IPS-18c (cell line): ENCODE data around the gene PLCH2.

Experiments used
- H3K4me3 ChIP-seq: 2 replicates; pipeline ENCODE4 v1.7.0; 2013; ENCODE audit warnings: low read depth, mild to moderate bottlenecking, low read length, moderate library complexity; ENCODE audit not compliant: insufficient read depth
- H3K9me3 ChIP-seq: one replicate; pipeline ENCODE4 v1.6.1; 2013; ENCODE audit warnings: mild to moderate bottlenecking, low read length, moderate library complexity; ENCODE audit not compliant: control insufficient read depth, insufficient read depth

The PLCH2 gene, protein sequence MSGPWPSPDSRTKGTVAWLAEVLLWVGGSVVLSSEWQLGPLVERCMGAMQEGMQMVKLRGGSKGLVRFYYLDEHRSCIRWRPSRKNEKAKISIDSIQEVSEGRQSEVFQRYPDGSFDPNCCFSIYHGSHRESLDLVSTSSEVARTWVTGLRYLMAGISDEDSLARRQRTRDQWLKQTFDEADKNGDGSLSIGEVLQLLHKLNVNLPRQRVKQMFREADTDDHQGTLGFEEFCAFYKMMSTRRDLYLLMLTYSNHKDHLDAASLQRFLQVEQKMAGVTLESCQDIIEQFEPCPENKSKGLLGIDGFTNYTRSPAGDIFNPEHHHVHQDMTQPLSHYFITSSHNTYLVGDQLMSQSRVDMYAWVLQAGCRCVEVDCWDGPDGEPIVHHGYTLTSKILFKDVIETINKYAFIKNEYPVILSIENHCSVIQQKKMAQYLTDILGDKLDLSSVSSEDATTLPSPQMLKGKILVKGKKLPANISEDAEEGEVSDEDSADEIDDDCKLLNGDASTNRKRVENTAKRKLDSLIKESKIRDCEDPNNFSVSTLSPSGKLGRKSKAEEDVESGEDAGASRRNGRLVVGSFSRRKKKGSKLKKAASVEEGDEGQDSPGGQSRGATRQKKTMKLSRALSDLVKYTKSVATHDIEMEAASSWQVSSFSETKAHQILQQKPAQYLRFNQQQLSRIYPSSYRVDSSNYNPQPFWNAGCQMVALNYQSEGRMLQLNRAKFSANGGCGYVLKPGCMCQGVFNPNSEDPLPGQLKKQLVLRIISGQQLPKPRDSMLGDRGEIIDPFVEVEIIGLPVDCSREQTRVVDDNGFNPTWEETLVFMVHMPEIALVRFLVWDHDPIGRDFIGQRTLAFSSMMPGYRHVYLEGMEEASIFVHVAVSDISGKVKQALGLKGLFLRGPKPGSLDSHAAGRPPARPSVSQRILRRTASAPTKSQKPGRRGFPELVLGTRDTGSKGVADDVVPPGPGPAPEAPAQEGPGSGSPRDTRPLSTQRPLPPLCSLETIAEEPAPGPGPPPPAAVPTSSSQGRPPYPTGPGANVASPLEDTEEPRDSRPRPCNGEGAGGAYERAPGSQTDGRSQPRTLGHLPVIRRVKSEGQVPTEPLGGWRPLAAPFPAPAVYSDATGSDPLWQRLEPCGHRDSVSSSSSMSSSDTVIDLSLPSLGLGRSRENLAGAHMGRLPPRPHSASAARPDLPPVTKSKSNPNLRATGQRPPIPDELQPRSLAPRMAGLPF (N-terminal part only)

DNA sequence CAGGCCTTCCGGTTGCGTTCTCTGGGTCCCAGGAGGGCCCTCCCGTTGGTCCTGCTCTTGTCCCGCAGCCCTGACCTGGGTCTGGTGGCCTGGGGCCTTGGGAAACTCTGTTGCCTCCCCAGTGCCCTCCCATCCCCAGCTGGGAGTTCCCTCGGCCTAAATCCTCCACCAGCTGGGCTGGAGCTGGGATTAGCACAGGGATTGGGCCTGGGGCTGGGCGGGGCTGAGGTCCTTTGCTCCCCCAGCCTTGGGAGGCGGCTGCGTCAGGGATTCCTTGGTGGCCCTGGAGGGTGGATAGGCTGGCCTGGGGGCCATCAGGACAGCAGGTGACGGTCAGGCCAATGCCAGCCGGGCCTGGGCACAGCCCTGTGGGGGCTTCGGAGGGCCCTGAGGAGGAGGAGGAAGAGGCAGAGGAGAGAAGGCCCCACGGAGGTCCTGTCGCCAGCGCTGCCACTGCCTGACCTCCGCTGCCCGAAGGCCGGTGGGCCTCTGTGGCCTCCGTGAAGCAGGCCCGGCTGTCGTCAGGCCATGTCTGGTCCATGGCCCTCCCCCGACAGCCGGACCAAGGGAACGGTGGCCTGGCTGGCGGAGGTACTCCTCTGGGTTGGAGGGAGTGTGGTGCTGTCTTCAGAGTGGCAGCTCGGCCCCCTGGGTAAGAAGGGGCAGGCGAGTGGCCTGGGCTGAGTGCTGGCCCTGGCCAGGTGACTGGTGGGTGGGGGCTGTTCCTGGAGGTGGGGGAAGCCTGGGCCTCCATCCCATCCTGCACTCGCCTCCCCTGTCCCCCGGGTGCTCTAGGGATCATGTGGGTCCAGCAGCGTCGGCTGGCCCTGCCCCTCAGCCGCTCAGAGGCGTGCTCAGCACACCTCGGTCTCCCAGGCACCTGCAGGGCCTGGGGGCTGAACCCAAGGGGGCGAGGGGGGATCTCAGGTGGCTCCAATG lies at the start of gene PLCH2:
TSS of gene PLCH2 (plus strand) at position 229 of the 939 bp plus-strand sequence. CDS start at position 529, 300 bp downstream.
- Histone ChIP-seq H3K9me3 (no peaks in the 10 kb centered on the region), H3K4me3 (no peak within 1 kb of the TSS)

DNA sequence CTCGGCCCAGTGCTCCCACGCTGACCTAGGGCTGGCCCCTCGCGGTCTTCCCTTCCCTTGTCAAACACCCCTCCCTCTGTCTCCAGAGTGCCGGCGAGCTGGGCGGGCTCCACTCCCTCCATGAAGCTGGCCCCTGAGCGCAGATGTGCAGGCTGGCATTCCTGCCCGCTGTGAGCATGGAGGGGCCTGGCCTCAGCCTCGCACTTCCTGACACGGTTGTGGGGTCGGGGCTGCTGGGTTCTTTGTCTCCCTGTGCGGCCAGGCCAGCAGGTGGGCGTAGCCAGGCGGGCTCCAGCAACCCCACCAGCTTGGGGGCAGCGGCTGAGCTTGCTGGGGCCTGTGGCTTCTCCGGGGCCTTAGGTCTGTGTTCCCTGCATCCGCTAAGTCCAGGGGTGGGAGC lies 49.5 kb upstream of the PLCH2 start:
- Histone ChIP-seq H3K4me3 (no peak overlapping the region), H3K9me3 (no peaks in the 10 kb centered on the region)

DNA sequence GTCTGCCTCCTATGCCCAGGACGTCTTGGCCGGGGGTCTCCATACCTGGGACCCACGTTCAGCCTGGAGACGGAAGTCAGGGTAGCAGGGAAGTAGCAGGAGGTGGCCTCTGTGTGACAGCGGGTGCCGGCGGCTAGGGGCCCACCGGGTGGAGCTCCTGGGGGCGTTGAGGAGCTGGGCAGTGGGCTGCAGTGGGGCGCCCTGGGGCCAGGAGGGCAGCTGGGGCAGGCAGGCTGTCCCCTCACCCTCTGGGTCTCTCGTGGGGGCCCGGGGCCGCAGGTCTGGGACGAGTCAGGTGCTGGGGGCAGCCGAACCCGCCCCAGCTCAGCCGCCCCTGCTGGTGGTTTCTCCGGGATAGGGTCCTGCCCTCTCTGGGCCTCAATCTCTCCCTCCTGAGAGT lies 49.0 kb upstream of the PLCH2 start:
- no peak overlapping the region for H3K4me3 ChIP-seq
- H3K9me3 ChIP-seq, result no peaks in the 10 kb centered on the region

DNA sequence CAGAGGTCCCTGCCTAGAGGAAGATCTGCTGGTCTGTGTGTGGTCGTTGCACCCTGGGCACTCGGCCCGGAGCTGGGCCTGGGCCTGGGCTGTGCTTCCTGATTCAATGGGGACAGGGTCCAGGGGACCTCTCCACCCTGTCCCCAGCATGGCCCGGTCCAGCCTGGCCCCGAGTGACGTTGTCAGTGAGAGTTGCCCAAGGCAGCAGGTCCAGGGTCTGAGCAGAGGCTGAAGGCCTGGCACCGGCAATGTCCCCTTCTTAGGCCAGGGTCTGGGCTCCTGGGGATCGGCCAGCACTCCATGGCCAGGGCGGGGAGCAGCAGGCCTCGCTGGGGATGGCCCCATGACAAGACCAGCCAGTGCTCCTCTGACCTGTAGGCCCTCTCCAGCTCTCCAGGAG lies 48.1 kb upstream of the PLCH2 start:
- Histone ChIP-seq H3K9me3 (no peaks in the 10 kb centered on the region), H3K4me3 (no peak overlapping the region)

DNA sequence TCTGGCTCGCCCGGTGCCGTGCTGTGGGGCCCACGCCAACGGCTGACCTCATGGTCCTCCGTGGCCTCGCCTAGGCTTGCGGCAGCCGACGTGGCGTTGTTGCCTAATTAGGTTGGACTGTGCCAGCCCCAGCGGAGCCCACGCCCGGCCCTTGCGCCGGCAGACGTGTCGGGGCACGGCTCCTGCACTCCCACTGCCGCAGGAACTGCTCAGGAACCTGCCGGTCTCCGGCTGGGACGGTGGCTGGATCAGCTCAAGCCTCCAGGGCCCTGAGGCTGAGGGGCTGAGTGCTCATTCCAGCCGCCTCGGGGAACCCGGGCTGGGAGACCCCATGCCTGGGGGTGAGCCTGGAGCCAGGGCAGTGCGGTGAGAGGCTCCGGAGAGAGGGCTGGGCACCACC lies 47.6 kb upstream of the PLCH2 start:
- H3K9me3 ChIP-seq, result no peaks in the 10 kb centered on the region
- H3K4me3 ChIP-seq, result no peak overlapping the region

DNA sequence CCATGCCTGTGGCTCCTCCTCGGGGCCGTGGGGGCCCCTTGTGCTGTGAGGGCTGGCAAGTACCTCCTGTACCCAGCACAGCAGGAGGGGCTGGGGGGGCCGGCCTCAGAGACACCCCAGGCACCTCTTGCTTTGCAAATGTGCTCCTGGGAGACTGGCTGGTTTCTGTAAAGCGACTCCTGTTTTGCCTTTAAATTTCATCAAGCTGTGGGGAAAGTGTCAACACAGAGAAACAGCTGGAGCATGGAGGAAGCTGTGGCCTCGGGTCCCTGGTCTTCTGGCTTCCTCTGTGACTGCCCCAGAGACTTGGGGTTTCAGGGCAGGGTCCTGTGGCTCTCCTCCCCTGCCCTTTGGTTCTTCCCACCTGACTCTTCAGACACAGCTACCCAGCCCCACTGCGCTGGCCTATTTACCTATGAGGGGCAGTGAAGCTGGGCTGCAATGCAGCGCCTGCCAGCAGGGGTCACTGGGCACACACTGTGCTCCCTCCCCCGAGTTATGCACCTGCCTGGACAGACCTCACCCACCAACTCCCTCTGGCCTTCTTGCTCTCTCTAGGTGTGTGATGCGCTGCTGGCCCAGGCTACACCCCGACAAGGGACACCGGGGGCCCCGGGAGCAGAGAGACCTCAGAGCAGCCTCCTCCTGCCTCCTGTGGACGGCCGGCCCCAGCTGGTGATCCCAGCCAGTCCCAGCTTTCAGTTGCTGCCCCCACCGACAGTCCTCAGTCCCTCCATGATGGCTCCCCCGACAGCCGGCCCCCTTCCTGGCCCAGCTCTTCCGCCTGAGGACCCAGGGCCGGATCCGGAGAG lies 46.1 kb upstream of the PLCH2 start:
- H3K9me3 ChIP-seq, result no peaks in the 10 kb centered on the region

DNA sequence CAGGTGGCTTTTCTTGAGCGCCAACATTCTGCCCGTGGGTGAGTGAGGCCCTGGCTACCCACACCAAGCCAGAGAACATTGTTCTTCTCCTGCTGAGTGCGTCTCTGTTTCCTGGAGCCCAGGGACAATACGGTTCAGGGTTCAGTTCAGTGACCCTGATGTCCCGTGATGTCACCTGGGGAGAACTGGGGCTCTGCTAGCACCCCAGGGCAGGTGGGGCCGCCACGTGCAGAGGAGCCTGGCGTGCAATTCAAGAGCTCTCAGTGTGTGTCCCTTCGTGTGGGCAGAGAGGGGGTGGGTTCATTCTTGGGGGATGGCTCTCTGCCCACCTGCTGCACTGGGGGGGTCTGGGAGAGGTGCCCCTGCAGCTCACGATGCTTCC lies 45.5 kb upstream of the PLCH2 start:
- no peaks in the 10 kb centered on the region for H3K9me3 ChIP-seq
- no peak overlapping the region for H3K4me3 ChIP-seq

More for the DNA sequence above, 46.1 kb upstream of the PLCH2 start:
- no peak overlapping the region for H3K4me3 ChIP-seq

DNA sequence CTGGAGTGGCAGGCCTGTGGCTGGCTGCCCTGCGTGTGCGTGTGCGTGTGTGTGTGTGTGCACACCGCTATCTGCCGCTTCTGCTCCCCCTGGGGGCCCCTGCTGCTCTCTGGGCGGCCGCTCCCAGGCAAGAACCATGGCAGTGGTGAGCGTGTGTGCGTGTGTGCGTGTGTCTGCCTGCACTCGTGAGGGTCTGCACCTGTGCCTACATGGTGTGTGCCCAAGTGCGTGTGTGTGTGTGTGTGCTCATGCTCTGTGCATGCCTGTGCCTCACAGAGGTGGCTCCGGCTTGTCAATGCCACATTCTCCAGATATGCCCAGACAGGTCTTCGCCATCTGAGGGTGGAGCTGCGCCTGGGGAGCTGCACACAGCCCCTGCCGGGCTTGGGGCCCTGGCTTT lies 45.0 kb upstream of the PLCH2 start:
- H3K4me3 ChIP-seq, result no peak overlapping the region
- H3K9me3 ChIP-seq, result no peaks in the 10 kb centered on the region

DNA sequence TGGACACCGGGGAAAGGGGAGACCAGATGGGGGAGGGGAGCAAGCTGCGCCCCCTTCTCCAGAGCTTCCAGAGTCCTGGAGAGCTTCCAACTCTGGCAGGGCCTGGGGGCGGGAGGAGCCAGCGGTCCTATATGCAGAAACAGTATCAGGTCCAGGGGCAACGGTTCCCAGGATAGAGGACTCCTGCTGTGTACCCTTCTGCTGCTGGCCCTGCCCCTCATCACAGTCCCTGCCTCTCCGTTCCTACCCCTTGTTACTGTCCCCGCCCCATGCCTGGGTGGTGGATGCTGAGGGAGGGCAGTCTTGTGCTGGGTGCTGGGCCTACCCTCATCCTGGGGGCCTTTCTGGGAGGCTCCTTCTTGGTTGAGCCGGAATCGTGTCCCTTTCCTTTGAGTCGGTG lies 44.6 kb upstream of the PLCH2 start:
- H3K9me3 ChIP-seq, result no peaks in the 10 kb centered on the region
- no peak overlapping the region for H3K4me3 ChIP-seq

DNA sequence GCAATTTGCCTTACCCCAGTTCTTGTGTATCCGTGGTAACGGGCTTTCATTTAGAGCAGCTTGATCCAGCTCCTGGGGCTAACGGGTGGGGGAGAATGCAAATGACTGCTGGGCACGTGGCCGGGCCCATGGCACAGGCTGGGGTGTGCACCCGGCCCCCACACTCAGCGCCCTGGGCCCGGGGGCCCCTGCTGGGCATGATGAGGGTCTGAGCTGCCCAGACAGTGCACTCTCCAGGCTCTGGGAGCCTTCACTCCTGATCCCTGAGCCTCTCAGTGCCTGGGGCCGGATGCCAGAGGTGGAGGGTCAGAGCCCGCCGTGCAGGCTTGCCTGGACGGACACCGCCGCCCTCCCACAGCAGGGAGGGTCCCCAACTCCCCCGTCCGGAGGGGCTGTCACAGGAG lies 43.6 kb upstream of the PLCH2 start:
- Histone ChIP-seq H3K4me3 (no peak overlapping the region), H3K9me3 (no peaks in the 10 kb centered on the region)

DNA sequence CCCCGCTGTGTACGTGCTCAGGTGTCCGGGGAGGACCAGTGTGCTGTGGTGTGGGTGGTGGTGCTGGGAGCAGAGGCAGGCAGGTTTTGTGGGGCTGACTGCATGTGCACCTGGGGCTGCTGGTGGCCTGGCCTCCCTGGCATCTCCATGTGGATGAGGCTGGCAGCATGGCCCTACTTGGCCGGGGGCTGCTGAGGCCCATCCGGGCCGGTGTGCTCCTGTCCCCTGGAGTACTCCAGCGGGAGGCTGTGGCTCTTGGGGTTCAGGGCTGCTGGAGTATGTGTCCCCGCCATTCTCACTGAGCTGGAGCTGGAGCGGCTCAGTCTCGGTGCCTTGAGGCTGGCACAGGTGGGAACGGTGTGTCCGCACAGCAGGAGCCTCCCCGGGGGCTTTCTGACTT lies 42.9 kb upstream of the PLCH2 start:
- no peak overlapping the region for H3K4me3 ChIP-seq
- H3K9me3 ChIP-seq, result no peaks in the 10 kb centered on the region

DNA sequence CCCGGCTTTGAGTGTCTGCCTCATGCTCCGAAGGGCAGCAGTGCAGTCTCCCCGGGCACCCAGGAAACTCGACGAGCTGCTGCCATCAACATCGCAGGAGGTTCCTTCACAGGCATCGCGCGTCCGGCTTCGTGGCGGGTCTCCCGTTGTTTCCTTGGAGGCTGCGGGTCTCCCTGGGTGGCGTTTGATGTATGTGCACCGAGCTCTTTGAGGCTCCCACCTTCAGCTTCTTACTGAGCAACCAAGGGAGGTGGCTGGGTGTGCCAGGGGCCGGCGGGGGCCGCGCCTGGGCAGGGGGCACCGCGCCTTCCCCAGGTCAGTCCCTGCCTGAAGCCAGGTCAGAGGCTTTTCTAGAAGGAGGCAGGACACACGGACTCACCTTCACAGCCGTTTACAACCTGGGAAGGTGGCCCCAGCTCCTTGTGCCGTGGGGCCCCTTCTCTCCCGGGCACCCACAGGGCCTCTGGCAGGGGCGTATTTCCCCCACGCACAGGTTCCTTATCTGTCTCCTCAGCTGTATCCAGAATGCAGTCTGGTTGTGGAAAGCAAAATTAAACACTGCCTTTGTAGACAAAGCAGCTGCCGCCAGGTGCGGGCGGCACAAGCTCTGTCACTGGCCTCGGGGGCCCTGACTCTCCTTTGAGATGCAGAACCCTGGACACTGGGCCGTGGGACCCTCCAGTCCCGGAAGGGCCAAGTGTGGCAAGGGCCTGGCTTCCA lies 42.0 kb upstream of the PLCH2 start:
- Histone ChIP-seq H3K9me3 (no peaks in the 10 kb centered on the region), H3K4me3 (no peak overlapping the region)

DNA sequence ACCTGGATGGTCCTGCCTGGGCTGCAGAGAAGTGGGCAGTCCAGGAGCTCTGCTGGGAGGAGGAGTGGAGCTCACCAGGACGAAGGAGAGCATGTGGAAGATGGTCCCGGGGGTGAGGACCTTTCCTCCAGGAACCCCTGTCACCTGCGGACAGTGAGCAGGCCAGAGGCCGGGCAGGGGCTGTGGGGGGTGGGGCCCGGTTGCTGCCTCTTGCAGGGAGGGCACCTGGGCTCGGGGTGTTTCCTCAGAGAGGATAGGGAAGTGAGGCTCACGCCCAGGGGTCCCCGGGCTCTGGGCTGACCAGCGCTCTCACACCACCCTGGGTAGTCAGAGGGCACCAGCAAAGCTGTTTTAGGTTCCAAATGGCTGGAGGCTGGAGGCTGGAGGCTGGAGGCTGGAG lies 41.0 kb upstream of the PLCH2 start:
- H3K4me3 ChIP-seq, result no peak overlapping the region
- H3K9me3 ChIP-seq, result no peaks in the 10 kb centered on the region

DNA sequence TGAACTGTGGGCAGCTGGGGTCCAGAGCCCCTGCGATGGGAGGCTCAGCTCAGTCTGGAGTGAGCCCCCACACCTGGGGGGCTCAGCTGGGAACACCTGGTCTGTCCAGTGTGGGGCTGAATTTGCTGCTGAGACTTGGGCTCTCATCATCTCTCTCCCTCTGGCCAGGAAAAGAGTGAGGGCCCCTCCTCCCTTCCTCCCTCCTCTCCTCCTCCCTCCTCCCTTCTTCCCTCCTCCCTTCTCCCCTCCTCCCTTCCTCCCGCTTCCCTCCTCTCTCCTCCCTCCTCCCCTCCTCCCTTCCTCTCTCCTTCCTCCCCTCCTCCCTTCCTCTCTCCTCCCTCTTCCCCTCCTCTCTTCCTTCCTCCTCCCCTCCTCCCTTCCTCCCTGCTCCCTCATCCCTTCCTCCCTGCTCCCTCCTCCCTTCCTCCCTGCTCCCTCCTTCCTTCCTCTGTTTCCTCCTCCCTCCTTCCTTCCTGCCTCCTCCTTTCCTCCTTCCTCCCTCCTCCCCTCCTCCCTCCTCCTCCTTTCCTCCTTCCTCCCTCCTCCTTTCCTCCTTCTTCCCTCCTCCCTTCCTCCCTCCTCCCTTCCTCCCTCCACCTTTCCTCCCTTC lies 40.2 kb upstream of the PLCH2 start:
- no peaks in the 10 kb centered on the region for H3K9me3 ChIP-seq
- no peak overlapping the region for H3K4me3 ChIP-seq

DNA sequence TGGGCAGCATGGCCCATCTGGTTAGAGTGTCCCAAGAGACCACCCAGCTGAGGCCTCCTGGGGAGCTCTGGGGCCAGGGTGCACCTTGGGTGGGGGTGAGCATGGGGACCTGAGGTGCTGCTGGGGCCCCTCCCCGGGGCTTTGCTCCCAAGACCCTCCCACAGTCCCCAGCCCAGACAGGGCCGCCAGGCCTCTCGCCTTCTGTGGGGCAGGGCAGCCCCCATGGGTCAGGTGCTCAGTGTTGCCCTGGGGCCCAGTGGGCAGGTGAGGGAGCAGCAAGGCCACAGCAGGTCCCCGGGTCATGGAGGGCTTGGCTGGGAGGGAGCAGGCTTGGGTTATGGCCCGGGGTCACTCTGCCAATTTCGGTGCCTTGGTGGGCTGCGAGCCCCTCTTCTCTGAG lies 39.2 kb upstream of the PLCH2 start:
- H3K9me3 ChIP-seq, result no peaks in the 10 kb centered on the region
- no peak overlapping the region for H3K4me3 ChIP-seq
